Tibial nerve (tissue), 3 donors: ENCODE results near the gene PAX3.

Experiments used
- CTCF ChIP-seq, 5 experiments: fragments of 200-600 bp in 3 of 5; fragments of 450-650 bp in 2 of 5; sonication (generic) in 3 of 5; IDR thresholded peaks; one replicate each; pipeline ENCODE4 v1.5.1; 2016 to 2019; ENCODE audit warnings: antibody characterized with exemption in 5 of 5, mild to moderate bottlenecking in 3 of 5, moderate library complexity in 2 of 5
- POLR2A ChIP-seq, 2 donors: fragments of 450-650 bp; IDR thresholded peaks; one replicate each; pipeline ENCODE4 v1.6.1; 2017; ENCODE audit warnings: antibody characterized with exemption in 2 of 2, mild to moderate bottlenecking in 2 of 2, moderate library complexity in 2 of 2

DNA sequence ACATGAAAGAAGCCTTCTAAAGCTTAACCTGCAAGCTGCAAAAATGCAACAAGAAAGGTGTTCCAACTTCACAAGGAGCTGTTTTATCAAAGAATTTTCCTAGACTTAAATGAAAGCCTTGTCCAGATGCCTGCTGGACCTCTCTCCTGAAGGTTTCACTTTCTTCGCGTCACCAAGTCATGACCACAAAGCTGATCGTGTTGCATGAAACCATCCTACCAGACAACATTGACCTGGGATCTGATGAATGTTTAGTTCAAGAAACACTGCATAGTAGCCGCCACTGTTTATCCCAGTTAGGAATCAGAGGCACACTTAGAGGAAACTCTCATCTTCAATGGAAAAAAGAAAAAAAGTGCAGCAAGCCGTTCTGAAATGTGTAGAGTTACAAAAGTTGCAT, 26.9 kb downstream of the PAX3 start:
- TF ChIP-seq CTCF (IDR thresholded peaks at IDR 0.05), result no peak
- TF ChIP-seq POLR2A (IDR thresholded peaks at IDR 0.05), result no peak
